Measurements from ENCODE around the gene DRG2. TPM values are rescaled to one million over a fixed set of nuclear protein-coding genes. Genes with fewer than 3 reads are reported as not detected.

DRG2 gene
- total and polyA plus RNA-seq, 2 of the 13 experiments (the other 11 are each of a cell fraction or from before 2014, with no cell fraction given) = 20.1 to 26.6 TPM

DNA sequence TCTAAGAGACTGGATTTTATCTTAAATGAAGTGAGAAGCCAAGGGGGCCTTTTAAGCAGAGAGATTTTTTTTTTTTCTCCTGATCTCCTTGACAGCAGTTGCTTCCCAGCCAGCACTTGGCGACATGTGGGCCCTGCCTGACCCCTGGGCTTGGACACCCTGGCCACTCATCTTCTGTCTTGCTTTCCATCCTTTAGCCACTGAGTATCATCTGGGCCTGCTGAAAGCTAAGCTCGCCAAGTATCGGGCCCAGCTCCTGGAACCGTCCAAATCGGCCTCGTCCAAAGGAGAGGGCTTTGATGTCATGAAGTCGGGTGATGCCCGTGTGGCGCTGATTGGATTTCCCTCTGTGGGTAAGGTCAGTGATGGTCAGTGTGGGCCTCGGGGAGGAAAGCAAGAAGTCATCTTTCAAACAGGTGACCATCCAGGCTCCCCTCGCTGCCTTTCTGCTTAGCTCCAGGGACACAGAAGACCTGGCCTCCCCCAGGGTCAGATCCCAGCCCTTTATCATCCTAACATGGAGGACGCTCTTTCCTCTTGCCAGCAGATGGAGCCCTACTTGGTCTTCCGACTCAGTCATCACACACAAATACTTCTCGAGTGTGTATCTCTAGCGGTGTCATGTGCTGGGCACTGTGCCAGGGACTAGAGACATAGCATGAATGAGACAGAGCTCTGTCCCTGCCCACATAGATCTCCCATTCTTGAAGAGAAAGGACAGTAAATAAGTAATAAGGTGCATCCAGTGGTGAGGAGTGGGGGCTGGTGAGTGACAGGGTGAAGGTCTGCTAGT, 6.1 kb downstream of the DRG2 start (continued):
- TF ChIP-seq CTCF (CRISPR knock-in tag; IDR thresholded peaks at IDR 0.05) (peak; percentile 70), POLR2AphosphoS5 (IDR thresholded peaks at IDR 0.05; ENCODE audit: low read depth, low read length) (no peak), HMG20B (CRISPR knock-in tag; conservative IDR thresholded peaks at IDR 0.05) (no peak), KMT2A (CRISPR knock-in tag; IDR thresholded peaks at IDR 0.05) (0 out of 2 replicates have a peak, but pooled peaks have one; percentile 20), ZNF263 (CRISPR knock-in tag; IDR thresholded peaks at IDR 0.05) (no peak), HNRNPUL1 (IDR thresholded peaks at IDR 0.05; ENCODE audit: low read depth, low read length) (no peak), EED (CRISPR knock-in tag; IDR thresholded peaks at IDR 0.05) (0 out of 2 replicates have a peak, but pooled peaks have one; percentile 17), PREB (CRISPR knock-in tag; IDR thresholded peaks at IDR 0.05) (no peak), ZFP36 (IDR thresholded peaks at IDR 0.05; ENCODE audit: borderline replicate concordance, low read depth, low read length, partially characterized antibody) (no peak), FOXC1 (CRISPR knock-in tag; IDR thresholded peaks at IDR 0.05; ENCODE audit: borderline replicate concordance) (no peak), SMAD3 (CRISPR knock-in tag; IDR thresholded peaks at IDR 0.05) (no peak), ZNF550 (CRISPR knock-in tag; IDR thresholded peaks at IDR 0.05; ENCODE audit: borderline replicate concordance) (no peak), ZBTB33 (CRISPR knock-in tag; IDR thresholded peaks at IDR 0.05) (peak; percentile 91), MXD1 (CRISPR knock-in tag; IDR thresholded peaks at IDR 0.05) (no peak), ZNF362 (CRISPR knock-in tag; IDR thresholded peaks at IDR 0.05; ENCODE audit: borderline replicate concordance) (no peak)
- TF ChIP-seq, protein P1, sequence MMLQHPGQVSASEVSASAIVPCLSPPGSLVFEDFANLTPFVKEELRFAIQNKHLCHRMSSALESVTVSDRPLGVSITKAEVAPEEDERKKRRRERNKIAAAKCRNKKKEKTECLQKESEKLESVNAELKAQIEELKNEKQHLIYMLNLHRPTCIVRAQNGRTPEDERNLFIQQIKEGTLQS (CRISPR knock-in tag; IDR thresholded peaks at IDR 0.05) = no peak
- TF ChIP-seq, protein P2, sequence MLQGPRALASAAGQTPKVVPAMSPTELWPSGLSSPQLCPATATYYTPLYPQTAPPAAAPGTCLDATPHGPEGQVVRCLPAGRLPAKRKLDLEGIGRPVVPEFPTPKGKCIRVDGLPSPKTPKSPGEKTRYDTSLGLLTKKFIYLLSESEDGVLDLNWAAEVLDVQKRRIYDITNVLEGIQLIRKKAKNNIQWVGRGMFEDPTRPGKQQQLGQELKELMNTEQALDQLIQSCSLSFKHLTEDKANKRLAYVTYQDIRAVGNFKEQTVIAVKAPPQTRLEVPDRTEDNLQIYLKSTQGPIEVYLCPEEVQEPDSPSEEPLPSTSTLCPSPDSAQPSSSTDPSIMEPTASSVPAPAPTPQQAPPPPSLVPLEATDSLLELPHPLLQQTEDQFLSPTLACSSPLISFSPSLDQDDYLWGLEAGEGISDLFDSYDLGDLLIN (CRISPR knock-in tag; IDR thresholded peaks at IDR 0.05; ENCODE audit: borderline replicate concordance) = no peak

All from HepG2 (cell line).